Subcutaneous abdominal adipose tissue (tissue), 5 donors: ENCODE data around the gene C17orf67.
"Not testable (repeated sequence)": the region's sequence is repeated elsewhere in the genome, so short reads cannot be mapped to it uniquely, and the experiment has no call there.

ENCODE experiments used
- H3K27ac ChIP-seq: one replicate; pipeline ENCODE4 v1.7.0; 2013; ENCODE audit warnings: low read depth, mild to moderate bottlenecking, inconsistent platforms, low read length, moderate library complexity
- H3K27me3 ChIP-seq, 5 donors: one replicate each; pipeline ENCODE4 v1.7.0; 2013; ENCODE audit warnings: low read length in 5 of 5, inconsistent platforms in 1 of 5; ENCODE audit not compliant: control insufficient read depth in 5 of 5, insufficient read depth in 4 of 5
- H3K36me3 ChIP-seq, 5 donors: one replicate each; pipeline ENCODE4 v1.7.0; 2013; ENCODE audit warnings: low read length in 5 of 5; ENCODE audit not compliant: control insufficient read depth in 5 of 5, insufficient read depth in 5 of 5
- H3K4me1 ChIP-seq, 5 donors: one replicate each; pipeline ENCODE4 v1.7.0; 2013; ENCODE audit warnings: low read length in 5 of 5, mild to moderate bottlenecking in 3 of 5, moderate library complexity in 1 of 5; ENCODE audit not compliant: control insufficient read depth in 5 of 5, insufficient read depth in 5 of 5
- H3K4me3 ChIP-seq, 5 donors: one replicate each; pipeline ENCODE4 v1.7.0; 2013; ENCODE audit warnings: low read length in 5 of 5, low read depth in 1 of 5
- H3K9ac ChIP-seq, 5 donors: one replicate each; pipeline ENCODE4 v1.7.0; 2013; ENCODE audit warnings: low read length in 5 of 5, mild to moderate bottlenecking in 4 of 5, moderate library complexity in 3 of 5
- H3K9me3 ChIP-seq, 5 donors: one replicate each; pipeline ENCODE4 v1.7.0; 2013; ENCODE audit warnings: low read length in 5 of 5; ENCODE audit not compliant: control insufficient read depth in 5 of 5
- donor health status: healthy.
- donor health status: healthy.
- donor health status: healthy.
- donor health status: healthy.
- donor health status: healthy.

The C17orf67 gene

DNA sequence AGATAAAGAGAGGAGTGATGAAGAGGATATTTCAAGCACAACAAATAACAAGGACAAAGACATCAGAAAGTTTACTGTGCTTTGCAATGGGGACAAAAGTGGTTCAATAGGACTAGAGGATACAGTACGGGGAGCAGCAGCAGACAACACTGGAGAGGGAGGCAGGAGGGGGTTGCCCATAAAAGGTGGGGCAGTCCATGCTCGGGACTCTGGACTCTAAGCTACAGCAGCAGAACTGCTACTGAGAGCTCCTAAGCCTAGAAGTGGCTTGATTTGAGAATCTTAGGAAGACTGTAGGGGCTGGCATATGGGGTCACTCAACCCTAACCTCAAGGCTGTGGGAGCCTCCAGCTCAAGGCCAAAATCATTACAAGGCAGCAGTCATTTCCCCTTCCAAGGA is 62.2 kb downstream of the C17orf67 start:
- no peaks in the 10 kb centered on the region for H3K4me1 ChIP-seq
- H3K9me3 ChIP-seq, result no peaks in the 10 kb centered on the region
- no peak overlapping the region for H3K27ac ChIP-seq
- no peak overlapping the region for H3K4me3 ChIP-seq
- H3K36me3 ChIP-seq, result no peaks in the 10 kb centered on the region
- no peak overlapping the region for H3K9ac ChIP-seq
- peaks cover 0 to 4% (median 3%) of the 10 kb centered on the region in 5 donors for H3K27me3 ChIP-seq

DNA sequence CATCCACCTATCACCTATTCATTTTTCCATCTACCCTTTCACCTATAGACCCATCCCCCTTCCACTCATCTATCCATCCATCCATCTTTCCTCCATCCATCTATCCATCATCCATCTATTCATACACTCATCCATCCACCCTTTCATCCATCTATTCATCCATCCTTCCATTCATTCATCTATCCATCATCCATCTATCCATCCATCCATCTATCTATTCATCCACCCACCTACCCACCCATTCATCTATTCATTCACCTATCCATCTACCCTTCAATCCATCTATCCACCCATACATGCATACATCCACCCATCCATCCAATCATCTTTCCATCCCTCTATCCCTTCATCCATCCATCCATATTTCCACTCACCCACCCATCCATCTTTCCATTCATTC is 63.3 kb downstream of the C17orf67 start:
- Histone ChIP-seq H3K36me3 (no peaks in the 10 kb centered on the region), H3K27ac (no peak overlapping the region)

DNA sequence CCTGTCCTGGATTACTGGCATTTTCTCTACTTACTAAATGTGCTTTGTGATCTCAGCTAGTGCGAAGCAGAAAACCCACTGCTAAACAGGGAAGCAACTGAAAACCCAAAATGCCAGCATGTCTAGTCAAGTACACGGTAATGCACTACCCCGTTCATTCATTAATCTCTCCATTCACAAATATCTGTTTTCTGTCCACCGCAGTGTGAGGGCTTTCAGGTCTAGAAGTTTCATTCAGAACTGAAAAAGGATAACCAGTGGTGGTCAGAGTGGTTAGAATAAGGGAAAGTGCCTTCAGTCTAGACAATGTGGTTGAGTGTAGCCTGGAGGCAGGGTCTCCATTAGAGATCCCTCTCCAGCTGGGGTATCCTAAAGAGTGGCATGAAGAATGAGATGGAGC is 68.3 kb downstream of the C17orf67 start:
- Histone ChIP-seq H3K36me3 (no peaks in the 10 kb centered on the region), H3K27me3 (peaks cover 0 to 4% (median 0%) of the 10 kb centered on the region in 5 donors), H3K4me3 (no peak overlapping the region), H3K27ac (no peak overlapping the region), H3K4me1 (no peaks in the 10 kb centered on the region), H3K9me3 (peaks cover 0 to 4% (median 0%) of the 10 kb centered on the region in 5 donors), H3K9ac (no peak overlapping the region)

More for the DNA sequence above, 63.3 kb downstream of the C17orf67 start:
- no peak overlapping the region for H3K9ac ChIP-seq
- no peak overlapping the region for H3K4me3 ChIP-seq
- no peaks in the 10 kb centered on the region for H3K9me3 ChIP-seq
- H3K27me3 ChIP-seq, result peaks cover 0 to 4% (median 3%) of the 10 kb centered on the region in 5 donors
- no peaks in the 10 kb centered on the region for H3K4me1 ChIP-seq

DNA sequence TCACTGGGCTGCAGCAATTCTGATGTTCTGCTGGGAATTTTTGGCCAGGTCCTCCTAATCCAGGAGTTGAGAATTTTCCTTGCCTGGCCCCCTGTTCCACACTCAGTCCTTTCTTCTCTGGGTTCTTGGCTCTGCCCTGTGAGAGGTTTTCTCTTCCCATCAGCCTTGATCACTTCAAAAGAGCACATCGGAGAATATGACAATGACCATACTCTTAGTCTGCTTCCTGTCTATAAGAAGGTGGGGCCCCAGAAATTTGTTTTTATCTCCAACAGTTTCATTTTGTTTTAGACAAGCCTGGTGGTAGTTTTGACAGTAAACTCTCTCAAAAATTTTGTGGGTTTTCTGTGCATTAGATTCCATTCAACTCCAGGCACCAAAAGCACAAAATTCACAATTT is 70.7 kb downstream of the C17orf67 start:
- H3K9me3 ChIP-seq, result peaks cover 0 to 4% (median 0%) of the 10 kb centered on the region in 5 donors
- no peak overlapping the region for H3K27ac ChIP-seq
- H3K36me3 ChIP-seq, result no peaks in the 10 kb centered on the region
- H3K9ac ChIP-seq, result no peak overlapping the region
- H3K27me3 ChIP-seq, result peaks cover 0 to 4% (median 0%) of the 10 kb centered on the region in 5 donors
- peaks cover 0 to 10% (median 7%) of the 10 kb centered on the region in 5 donors for H3K4me1 ChIP-seq
- H3K4me3 ChIP-seq, result no peak overlapping the region

DNA sequence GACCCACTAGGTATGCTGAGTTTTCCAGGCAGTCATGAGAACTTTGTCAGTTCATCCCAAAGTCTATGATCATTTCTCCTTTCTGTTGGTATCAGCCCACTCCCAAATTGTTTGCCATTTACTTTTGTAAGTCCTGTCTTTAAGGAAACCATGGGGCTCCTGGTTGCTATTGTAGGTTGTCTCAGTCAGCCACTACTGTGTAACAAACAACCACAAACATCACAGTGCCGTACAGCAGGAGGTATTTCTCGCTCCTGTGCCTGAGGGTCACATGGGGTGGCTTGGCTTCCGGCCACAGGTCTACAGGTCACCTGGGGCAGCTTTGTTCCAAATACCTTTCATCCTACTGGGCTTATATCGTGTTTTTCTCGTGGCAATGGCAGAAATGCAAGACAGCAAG is 71.6 kb downstream of the C17orf67 start:
- Histone ChIP-seq H3K4me1 (peaks cover 0 to 15% (median 7%) of the 10 kb centered on the region in 5 donors), H3K27me3 (peaks cover 0 to 4% (median 0%) of the 10 kb centered on the region in 5 donors), H3K27ac (no peak overlapping the region), H3K36me3 (no peaks in the 10 kb centered on the region), H3K4me3 (no peak overlapping the region), H3K9ac (no peak overlapping the region), H3K9me3 (peaks cover 0 to 4% (median 0%) of the 10 kb centered on the region in 5 donors)

DNA sequence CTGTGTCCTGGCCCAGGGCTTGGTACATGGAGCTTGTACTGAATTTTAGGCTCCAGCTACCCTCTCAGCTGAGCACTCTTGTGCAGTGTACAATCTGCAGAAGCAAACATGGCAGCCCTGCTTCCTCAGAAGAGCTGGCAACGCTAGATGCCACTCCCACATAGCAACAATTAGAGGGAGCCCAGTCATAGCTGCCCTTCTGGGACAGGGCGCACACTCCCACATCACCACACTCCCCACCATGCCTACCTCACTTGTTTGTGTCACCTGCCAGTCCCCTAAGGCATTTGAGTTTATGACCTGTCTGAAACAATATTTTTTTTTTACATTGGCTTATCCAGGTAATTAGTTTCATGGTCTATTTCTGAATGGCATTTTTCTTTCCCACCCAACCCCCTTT is 72.3 kb downstream of the C17orf67 start:
- Histone ChIP-seq H3K27me3 (peaks cover 0 to 4% (median 0%) of the 10 kb centered on the region in 5 donors), H3K36me3 (no peaks in the 10 kb centered on the region), H3K9ac (no peak overlapping the region), H3K4me3 (no peak overlapping the region), H3K4me1 (peaks cover 0 to 19% (median 7%) of the 10 kb centered on the region in 5 donors), H3K27ac (no peak overlapping the region), H3K9me3 (peaks cover 0 to 4% (median 0%) of the 10 kb centered on the region in 5 donors)

DNA sequence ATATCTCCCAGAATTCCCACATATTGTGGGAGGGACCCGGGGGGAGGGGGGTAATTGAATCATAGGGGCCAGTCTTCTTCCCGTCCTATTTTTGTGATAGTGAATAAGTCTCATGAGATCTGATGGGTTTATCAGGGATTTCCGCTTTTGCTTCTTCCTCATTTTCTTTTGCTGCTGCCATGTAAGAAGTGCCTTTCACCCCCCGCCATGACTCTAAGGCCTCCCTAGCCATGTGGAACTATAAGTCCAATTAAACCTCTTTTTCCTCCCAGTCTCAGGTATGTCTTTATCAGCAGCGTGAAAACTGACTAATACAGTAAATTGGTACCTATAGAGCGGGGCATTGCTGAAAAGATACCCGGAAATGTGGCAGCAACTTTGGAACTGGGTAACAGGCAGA is 76.1 kb downstream of the C17orf67 start:
- not testable (repeated sequence) for H3K9me3 ChIP-seq, H3K36me3 ChIP-seq, H3K4me3 ChIP-seq, H3K9ac ChIP-seq, H3K27ac ChIP-seq, H3K27me3 ChIP-seq
- peaks cover 0 to 38% (median 27%) of the 10 kb centered on the region in 5 donors for H3K4me1 ChIP-seq

DNA sequence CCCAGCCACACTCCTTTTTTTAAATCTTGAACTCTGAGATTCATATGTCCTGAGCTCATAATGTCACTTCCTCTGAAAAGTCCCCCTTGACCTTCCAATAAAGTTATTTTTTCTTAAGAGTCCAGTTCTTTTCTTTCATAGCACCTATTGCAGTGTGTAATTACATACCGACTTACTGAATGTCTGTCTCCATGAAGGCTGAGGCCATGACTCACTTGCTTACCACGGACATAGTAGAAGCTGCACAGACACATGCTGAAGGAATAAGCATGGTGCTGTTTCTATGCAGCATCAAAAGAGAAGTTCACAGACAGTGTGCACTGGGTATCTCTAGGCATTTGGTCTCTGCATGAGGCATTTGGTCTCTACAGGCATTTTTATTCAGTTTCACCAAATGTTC is 77.2 kb downstream of the C17orf67 start:
- Histone ChIP-seq H3K36me3 (no peaks in the 10 kb centered on the region), H3K4me1 (peaks cover 0 to 47% (median 37%) of the 10 kb centered on the region in 5 donors), H3K27ac (no peak overlapping the region), H3K27me3 (no peaks in the 10 kb centered on the region), H3K9me3 (no peaks in the 10 kb centered on the region), H3K9ac (no peak overlapping the region), H3K4me3 (no peak overlapping the region)

DNA sequence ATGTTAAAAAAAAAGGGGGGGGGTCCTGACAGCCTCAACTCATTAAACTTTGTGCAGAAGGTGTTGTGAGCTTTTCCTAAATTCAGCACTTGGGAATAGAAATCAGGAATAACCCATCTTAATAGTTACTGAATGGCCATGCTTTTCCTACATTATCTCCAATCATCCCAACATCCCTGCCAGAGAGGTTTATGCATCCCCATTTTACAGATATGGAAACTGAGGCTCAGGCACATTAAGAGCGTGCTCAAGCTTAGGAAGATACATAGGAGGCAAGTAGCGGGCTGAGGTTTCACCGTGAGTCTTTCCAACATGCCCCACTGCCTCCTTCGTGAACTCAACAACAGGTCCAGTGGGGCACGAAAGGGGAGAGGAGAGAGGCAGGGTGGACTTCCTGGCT is 78.4 kb downstream of the C17orf67 start:
- Histone ChIP-seq H3K4me3 (no peak overlapping the region), H3K27me3 (no peaks in the 10 kb centered on the region), H3K9ac (no peak overlapping the region), H3K36me3 (no peaks in the 10 kb centered on the region), H3K27ac (no peak overlapping the region), H3K9me3 (no peaks in the 10 kb centered on the region), H3K4me1 (peaks cover 0 to 59% (median 49%) of the 10 kb centered on the region in 5 donors)

DNA sequence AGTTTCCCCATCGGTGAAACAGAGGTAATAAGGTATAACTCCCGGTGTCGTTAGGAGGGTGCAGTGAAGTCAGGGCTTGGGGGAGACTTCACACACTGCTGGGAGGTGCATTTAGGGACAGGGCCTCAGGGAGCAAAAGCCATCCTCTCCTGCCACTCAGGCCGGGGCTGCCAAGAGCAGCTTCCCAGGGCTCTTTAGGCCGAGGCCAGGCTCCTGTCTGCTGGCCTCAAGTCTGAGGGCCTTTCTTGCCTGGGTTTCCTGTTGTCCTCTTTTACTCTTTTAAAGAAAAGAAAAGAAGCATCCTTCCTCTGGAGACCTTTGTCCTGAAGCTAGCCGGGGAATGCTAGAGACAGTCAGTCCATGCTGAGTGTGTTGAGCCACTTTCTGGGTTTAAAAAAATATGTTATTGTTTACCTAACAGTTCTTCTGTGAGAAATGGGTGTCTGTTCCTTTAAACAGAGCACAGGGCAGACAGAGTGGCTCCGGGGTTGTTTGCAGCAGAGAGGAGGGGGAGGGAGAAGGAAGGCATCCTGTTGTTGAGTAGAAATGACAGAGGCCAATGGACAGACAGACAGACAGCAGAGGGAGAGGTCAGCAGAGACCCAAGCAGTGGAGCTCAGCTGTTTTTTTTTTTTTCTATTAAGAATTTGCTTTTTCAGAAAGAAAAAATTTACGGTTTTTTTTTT is 79.1 kb downstream of the C17orf67 start:
- H3K9me3 ChIP-seq, result no peaks in the 10 kb centered on the region
- H3K9ac ChIP-seq, result peak overlapping the region in 1 of 5 donors; percentile 44
- no peak overlapping the region for H3K27ac ChIP-seq
- H3K27me3 ChIP-seq, result no peaks in the 10 kb centered on the region
- H3K4me1 ChIP-seq, result peaks cover 0 to 64% (median 54%) of the 10 kb centered on the region in 5 donors
- no peaks in the 10 kb centered on the region for H3K36me3 ChIP-seq
- no peak overlapping the region for H3K4me3 ChIP-seq
